Measurements from ENCODE around the gene GIMD1. TPM values are rescaled to one million over a fixed set of nuclear protein-coding genes. Genes with fewer than 3 reads are reported as not detected.

Gene GIMD1
- total and polyA plus RNA-seq, 2 donors (not counting 3 experiments of a cell fraction or from before 2014, with no cell fraction given), result not detected

DNA sequence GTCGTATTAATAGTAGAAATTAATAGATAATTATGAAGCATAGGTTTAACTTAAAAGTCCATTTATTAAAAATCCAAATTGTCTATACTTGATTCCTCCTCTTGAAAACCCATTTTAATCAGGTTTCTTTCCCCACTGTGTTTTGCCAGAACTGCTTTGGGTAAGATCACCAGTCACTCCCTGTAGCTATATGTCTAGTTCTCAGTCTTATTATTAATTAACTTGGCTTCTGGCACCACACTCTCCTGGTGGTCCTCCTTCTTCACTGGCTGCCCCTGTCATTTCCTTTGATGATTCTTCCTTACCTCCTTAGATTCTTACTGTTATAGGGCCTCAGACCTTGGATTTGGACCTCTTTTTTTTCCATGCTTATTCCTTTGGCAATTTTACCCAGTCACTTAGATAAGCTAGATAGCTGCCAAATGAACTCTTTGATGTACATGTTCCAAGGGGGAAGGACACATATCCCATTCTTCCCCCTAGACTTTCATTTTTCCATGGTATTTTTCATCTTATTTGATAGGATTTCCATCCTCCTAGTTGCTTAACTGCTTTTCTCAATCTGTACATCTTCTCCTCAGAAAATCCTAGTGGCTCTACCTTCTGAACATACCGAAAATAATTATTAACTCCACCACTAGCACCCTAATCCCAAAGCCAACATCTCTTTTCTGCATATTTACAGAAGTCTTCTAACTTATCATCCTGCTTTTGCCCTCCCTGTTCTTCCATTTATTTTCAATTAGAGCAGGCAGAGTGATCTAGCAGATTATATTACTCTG lies 24.5 kb downstream of the GIMD1 start:
- H3K36me3 ChIP-seq (ENCODE audit: control insufficient read depth in 2 of 2, extremely low read depth in 1 of 2, insufficient read depth in 2 of 2, low read length in 2 of 2), result peaks cover 1 to 2% of the 10 kb centered on the region in 2 experiments
- no peak overlapping the region for H3K9ac ChIP-seq (replicated peaks; ENCODE audit: extremely low read depth, insufficient read depth, low read length)
- dilution Hi-C loops (cut with MboI; ENCODE audit: extremely low pct_ligation_motif_present, low sequenced_read_pairs) (no loop called here), intact Hi-C loops (cut with micrococcal nuclease) (no loop called here)
- H3K27ac ChIP-seq (ENCODE audit: insufficient read depth, low read depth, low read length), result no peak overlapping the region
- H4K20me1 ChIP-seq (replicated peaks; ENCODE audit: control insufficient read depth, extremely low read depth, insufficient read depth, low read length), result no peaks in the 10 kb centered on the region
- ChIA-PET POLR2A (no interaction called here), CTCF (interaction anchor here (0.9 to 1.2 kb wide), 3 partner anchors 16 to 465 kb away, joined by 3 to 10 read pairs (median 4); no protein-coding TSS in a partner anchor)
- H3K79me2 ChIP-seq (ENCODE audit: control insufficient read depth, insufficient read depth, low read length), result peaks cover 44% of the 10 kb centered on the region
- H3K4me1 ChIP-seq (ENCODE audit: control insufficient read depth, extremely low read depth, insufficient read depth, low read length), result no peaks in the 10 kb centered on the region
- no peak for TF ChIP-seq GATA2 (IDR thresholded peaks at IDR 0.05; ENCODE audit: insufficient read depth, insufficient read length, low read depth, low read length)
- no peak for TF ChIP-seq FOS (IDR thresholded peaks at IDR 0.05; ENCODE audit: borderline replicate concordance, insufficient read depth, low read length)
- no peak for TF ChIP-seq EZH2 (IDR thresholded peaks at IDR 0.05; ENCODE audit: borderline replicate concordance, low read depth, low read length, severe bottlenecking)
- no peak for TF ChIP-seq JUN (IDR thresholded peaks at IDR 0.05; ENCODE audit: borderline replicate concordance, insufficient read depth, insufficient read length, low read depth)
- no peak for TF ChIP-seq MYC (IDR thresholded peaks at IDR 0.05; ENCODE audit: low read depth, low read length)
- no peaks in the 10 kb centered on the region for H3K9me3 ChIP-seq (replicated peaks; ENCODE audit: control insufficient read depth, insufficient read depth, low read length)
- DNase-seq (ENCODE audit: low read depth, low spot score) (no peak), FAIRE-seq (no peak)
- no peaks in the 10 kb centered on the region for H3K27me3 ChIP-seq (ENCODE audit: control insufficient read depth in 2 of 2, insufficient read depth in 2 of 2, low read length in 2 of 2)
- no peak overlapping the region for H3K4me3 ChIP-seq (replicated peaks in 1 of 3; ENCODE audit: insufficient read depth in 1 of 3, low read depth in 1 of 3, low read length in 3 of 3)
- H3K4me2 ChIP-seq (ENCODE audit: insufficient read depth, low read length), result no peak overlapping the region
- H3K9me1 ChIP-seq (replicated peaks; ENCODE audit: control insufficient read depth, extremely low read depth, insufficient read depth, low read length), result no peaks in the 10 kb centered on the region
- BruUV-seq (replicated peaks), result no TSS peak
- H2AFZ ChIP-seq (ENCODE audit: low read depth, low read length), result no peak overlapping the region

DNA sequence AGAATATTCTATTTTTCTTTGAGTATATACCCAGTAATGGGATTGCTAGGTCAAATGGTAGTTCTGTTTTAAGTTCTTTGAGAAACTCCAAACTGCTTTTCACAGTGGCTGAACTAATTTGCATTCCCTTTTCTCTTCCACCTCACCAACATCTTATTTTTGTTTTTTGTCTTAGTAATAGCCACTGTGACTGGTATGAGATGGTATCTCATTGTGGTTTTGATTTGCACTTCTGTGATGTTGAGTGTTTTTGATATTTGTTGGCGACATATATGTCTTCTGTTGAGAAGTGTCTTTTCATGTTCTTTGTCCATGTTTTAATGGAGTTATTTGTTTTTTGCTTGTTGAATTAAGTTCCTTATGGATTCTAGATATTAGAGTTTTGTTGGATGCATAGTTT lies 27.8 kb downstream of the GIMD1 start:
- H3K4me2 ChIP-seq (ENCODE audit: insufficient read depth, low read length), result no peak overlapping the region
- DNase-seq (ENCODE audit: low read depth, low spot score) (no peak), FAIRE-seq (no peak)
- peaks cover 46% of the 10 kb centered on the region for H3K79me2 ChIP-seq (ENCODE audit: control insufficient read depth, insufficient read depth, low read length)
- H3K27ac ChIP-seq (ENCODE audit: insufficient read depth, low read depth, low read length), result no peak overlapping the region
- dilution Hi-C loops (cut with MboI; ENCODE audit: extremely low pct_ligation_motif_present, low sequenced_read_pairs) (no loop called here), intact Hi-C loops (cut with micrococcal nuclease) (no loop called here)
- H4K20me1 ChIP-seq (replicated peaks; ENCODE audit: control insufficient read depth, extremely low read depth, insufficient read depth, low read length), result no peaks in the 10 kb centered on the region
- no peaks in the 10 kb centered on the region for H3K9me3 ChIP-seq (replicated peaks; ENCODE audit: control insufficient read depth, insufficient read depth, low read length)
- TF ChIP-seq, protein P1, sequence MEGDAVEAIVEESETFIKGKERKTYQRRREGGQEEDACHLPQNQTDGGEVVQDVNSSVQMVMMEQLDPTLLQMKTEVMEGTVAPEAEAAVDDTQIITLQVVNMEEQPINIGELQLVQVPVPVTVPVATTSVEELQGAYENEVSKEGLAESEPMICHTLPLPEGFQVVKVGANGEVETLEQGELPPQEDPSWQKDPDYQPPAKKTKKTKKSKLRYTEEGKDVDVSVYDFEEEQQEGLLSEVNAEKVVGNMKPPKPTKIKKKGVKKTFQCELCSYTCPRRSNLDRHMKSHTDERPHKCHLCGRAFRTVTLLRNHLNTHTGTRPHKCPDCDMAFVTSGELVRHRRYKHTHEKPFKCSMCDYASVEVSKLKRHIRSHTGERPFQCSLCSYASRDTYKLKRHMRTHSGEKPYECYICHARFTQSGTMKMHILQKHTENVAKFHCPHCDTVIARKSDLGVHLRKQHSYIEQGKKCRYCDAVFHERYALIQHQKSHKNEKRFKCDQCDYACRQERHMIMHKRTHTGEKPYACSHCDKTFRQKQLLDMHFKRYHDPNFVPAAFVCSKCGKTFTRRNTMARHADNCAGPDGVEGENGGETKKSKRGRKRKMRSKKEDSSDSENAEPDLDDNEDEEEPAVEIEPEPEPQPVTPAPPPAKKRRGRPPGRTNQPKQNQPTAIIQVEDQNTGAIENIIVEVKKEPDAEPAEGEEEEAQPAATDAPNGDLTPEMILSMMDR (IDR thresholded peaks at IDR 0.05; ENCODE audit: extremely low read depth in 1 of 2, insufficient read depth in 1 of 2, low read depth in 1 of 2, low read length in 2 of 2), result no peak
- TF ChIP-seq GATA2 (IDR thresholded peaks at IDR 0.05; ENCODE audit: insufficient read depth, insufficient read length, low read depth, low read length) (no peak), MYC (IDR thresholded peaks at IDR 0.05; ENCODE audit: low read depth, low read length) (no peak), JUN (IDR thresholded peaks at IDR 0.05; ENCODE audit: borderline replicate concordance, insufficient read depth, insufficient read length, low read depth) (no peak), POLR2AphosphoS5 (IDR thresholded peaks at IDR 0.05; ENCODE audit: insufficient read depth, low read depth, low read length) (no peak), EZH2 (IDR thresholded peaks at IDR 0.05; ENCODE audit: borderline replicate concordance, low read depth, low read length, severe bottlenecking) (no peak)
- H3K9me1 ChIP-seq (replicated peaks; ENCODE audit: control insufficient read depth, extremely low read depth, insufficient read depth, low read length), result no peaks in the 10 kb centered on the region
- ChIA-PET CTCF (interaction anchor here (1.4 kb wide), 1 partner anchor 9 kb away, joined by 3 read pairs; no protein-coding TSS in a partner anchor), POLR2A (no interaction called here)
- no peak overlapping the region for H3K4me3 ChIP-seq (replicated peaks in 1 of 3; ENCODE audit: insufficient read depth in 1 of 3, low read depth in 1 of 3, low read length in 3 of 3)
- BruUV-seq (replicated peaks), result no TSS peak
- H3K9ac ChIP-seq (replicated peaks; ENCODE audit: extremely low read depth, insufficient read depth, low read length), result no peak overlapping the region
- H3K36me3 ChIP-seq (ENCODE audit: control insufficient read depth in 2 of 2, extremely low read depth in 1 of 2, insufficient read depth in 2 of 2, low read length in 2 of 2), result peaks cover under 1 to 4% of the 10 kb centered on the region in 2 experiments
- no peak overlapping the region for H2AFZ ChIP-seq (ENCODE audit: low read depth, low read length)
- H3K27me3 ChIP-seq (ENCODE audit: control insufficient read depth in 2 of 2, insufficient read depth in 2 of 2, low read length in 2 of 2), result no peaks in the 10 kb centered on the region
- no peaks in the 10 kb centered on the region for H3K4me1 ChIP-seq (ENCODE audit: control insufficient read depth, extremely low read depth, insufficient read depth, low read length)
